CD4-positive, alpha-beta memory T cell (primary cell): ENCODE data around the gene ZGPAT. TPM values are rescaled to one million over a fixed set of nuclear protein-coding genes. Genes with fewer than 3 reads are reported as not detected.
A peak's percentile ranks its signal among the peaks of the same experiment; 100 is the strongest.

ENCODE experiments used
- CTCF ChIA-PET: fragments of 350-600 bp; sonication (Branson Sonifier 250); formaldehyde crosslinking; loops from one replicate; lab custom pipeline; 2021; ENCODE audit warnings: inconsistent platforms; ENCODE audit not compliant: partially characterized antibody; lab: Charles Lee
- POLR2A ChIA-PET: fragments of 350-600 bp; sonication (Branson Sonifier 250); formaldehyde crosslinking; loops from one replicate; lab custom pipeline; 2021; ENCODE audit not compliant: partially characterized antibody; lab: Charles Lee
- DNase-seq, 5 donors: peaks; one replicate each; pipeline versions ENCODE4 v3.0.0 to v3.0.0-alpha.2; 2020 to 2022; ENCODE audit warnings: mixed read lengths in 1 of 5
- H3K27ac ChIP-seq: one replicate; pipeline ENCODE4 v1.7.0; 2013; ENCODE audit warnings: low read depth, low read length
- H3K27me3 ChIP-seq: 2 replicates; pipeline ENCODE4 v1.7.0; 2013; ENCODE audit warnings: mild to moderate bottlenecking, low read length, moderate library complexity; ENCODE audit not compliant: insufficient read depth
- H3K36me3 ChIP-seq: 2 replicates; pipeline ENCODE4 v1.7.0; 2013; ENCODE audit warnings: mild to moderate bottlenecking, low read length, moderate library complexity; ENCODE audit not compliant: insufficient read depth
- H3K4me1 ChIP-seq: 2 replicates; pipeline ENCODE4 v1.7.0; 2013; ENCODE audit warnings: mild to moderate bottlenecking, low read length, moderate library complexity; ENCODE audit not compliant: insufficient read depth
- H3K4me3 ChIP-seq, 2 donors: one replicate each; pipeline ENCODE4 v1.7.0; 2013; ENCODE audit warnings: low read length in 2 of 2, mild to moderate bottlenecking in 1 of 2
- H3K9me3 ChIP-seq, 2 donors: one replicate each; pipeline ENCODE4 v1.7.0; 2013; ENCODE audit warnings: low read length in 2 of 2, control low read depth in 1 of 2; ENCODE audit not compliant: control insufficient read depth in 1 of 2
- H3K27ac Mint-ChIP-seq, 7 donors: one replicate each; pipeline ENCODE4 v1.8.0; 2020 to 2021; ENCODE audit warnings: mixed read lengths in 7 of 7, mild to moderate bottlenecking in 6 of 7, inconsistent platforms in 3 of 7, moderate library complexity in 3 of 7
- H3K27me3 Mint-ChIP-seq, 2 donors: one replicate each; pipeline ENCODE4 v1.8.0; 2020 to 2021; ENCODE audit warnings: mixed read lengths in 2 of 2
- H3K36me3 Mint-ChIP-seq, 2 donors: one replicate each; pipeline ENCODE4 v1.8.0; 2020 to 2021; ENCODE audit warnings: mixed read lengths in 2 of 2, inconsistent platforms in 1 of 2, mild to moderate bottlenecking in 1 of 2
- H3K4me1 Mint-ChIP-seq, 4 donors: one replicate each; pipeline ENCODE4 v1.8.0; 2020 to 2021; ENCODE audit warnings: mixed read lengths in 4 of 4, mild to moderate bottlenecking in 1 of 4
- H3K4me3 Mint-ChIP-seq, 8 donors: one replicate each; pipeline ENCODE4 v1.8.0; 2020 to 2021; ENCODE audit warnings: mixed read lengths in 8 of 8, mild to moderate bottlenecking in 7 of 8, moderate library complexity in 6 of 8, inconsistent platforms in 3 of 8
- H3K9me3 Mint-ChIP-seq, 8 donors: one replicate each; pipeline ENCODE4 v1.8.0; 2020 to 2021; ENCODE audit warnings: mixed read lengths in 8 of 8, mild to moderate bottlenecking in 5 of 8, inconsistent platforms in 3 of 8, moderate library complexity in 1 of 8
- intact Hi-C: fragments of 100-400 bp; cut with micrococcal nuclease; formaldehyde crosslinking; loops from one replicate; pipeline ENCODE4 v1.15.1; 2023
- polyA plus RNA-seq, 2 donors: library from polyadenylated mRNA; unstranded; fragments of 300-500 nt; fragmentation: Illumina TruSeq; gene quantifications; one replicate each; pipeline ENCODE4 v1.2.3, GENCODE V29; 2021
- total RNA-seq, 2 experiments: library from RNA; stranded (reverse); gene quantifications; one replicate each; pipeline ENCODE4 v1.2.3, GENCODE V29; 2021

The ZGPAT gene
- total and polyA plus RNA-seq, 4 experiments from 2014 or later: 34.6 to 69.5 (median 53.5) TPM

DNA sequence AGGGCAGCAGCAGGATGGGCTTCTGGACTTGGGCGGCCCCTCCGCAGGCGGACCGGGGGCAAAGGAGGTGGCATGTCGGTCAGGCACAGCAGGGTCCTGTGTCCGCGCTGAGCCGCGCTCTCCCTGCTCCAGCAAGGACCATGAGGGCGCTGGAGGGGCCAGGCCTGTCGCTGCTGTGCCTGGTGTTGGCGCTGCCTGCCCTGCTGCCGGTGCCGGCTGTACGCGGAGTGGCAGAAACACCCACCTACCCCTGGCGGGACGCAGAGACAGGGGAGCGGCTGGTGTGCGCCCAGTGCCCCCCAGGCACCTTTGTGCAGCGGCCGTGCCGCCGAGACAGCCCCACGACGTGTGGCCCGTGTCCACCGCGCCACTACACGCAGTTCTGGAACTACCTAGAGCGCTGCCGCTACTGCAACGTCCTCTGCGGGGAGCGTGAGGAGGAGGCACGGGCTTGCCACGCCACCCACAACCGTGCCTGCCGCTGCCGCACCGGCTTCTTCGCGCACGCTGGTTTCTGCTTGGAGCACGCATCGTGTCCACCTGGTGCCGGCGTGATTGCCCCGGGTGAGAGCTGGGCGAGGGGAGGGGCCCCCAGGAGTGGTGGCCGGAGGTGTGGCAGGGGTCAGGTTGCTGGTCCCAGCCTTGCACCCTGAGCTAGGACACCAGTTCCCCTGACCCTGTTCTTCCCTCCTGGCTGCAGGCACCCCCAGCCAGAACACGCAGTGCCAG lies 11.0 kb upstream of the ZGPAT start, which contains the start of gene TNFRSF6B:
TSS of gene TNFRSF6B (plus strand) at position 25 of the 729 bp plus-strand sequence. CDS start at position 141, 116 bp downstream.
- POLR2A ChIA-PET: interaction anchor here (0.8 to 3.6 kb wide), 9 partner anchors 8 to 283 kb away, joined by 3 to 26 read pairs (median 3); partner anchors contain the start of genes ARFRP1, LIME1, SAMD10 and ZGPAT
- peaks cover 5 to 27% (median 14%) of the 10 kb centered on the region in 4 donors for H3K4me1 Mint-ChIP-seq
- Histone ChIP-seq H3K9me3 (no peaks in the 10 kb centered on the region), H3K4me1 (peaks cover 47% of the 10 kb centered on the region), H3K4me3 (no peak within 1 kb of the TSS), H3K27ac (no peak within 1 kb of the TSS), H3K27me3 (no peaks in the 10 kb centered on the region), H3K36me3 (no peaks in the 10 kb centered on the region)
- H3K27me3 Mint-ChIP-seq: no peaks in the 10 kb centered on the region
- peak within 1 kb of the TSS in 4 of 7 donors; percentile 41 to 74 (median 50) for H3K27ac Mint-ChIP-seq
- CTCF ChIA-PET: no interaction called here
- H3K4me3 Mint-ChIP-seq: peak within 1 kb of the TSS in 3 of 8 donors; percentile 31 to 67 (median 65)
- H3K36me3 Mint-ChIP-seq: peaks cover 0 to 2% of the 10 kb centered on the region in 2 donors
- intact Hi-C loops: no loop called here
- peaks cover 0 to 3% (median 0%) of the 10 kb centered on the region in 8 donors for H3K9me3 Mint-ChIP-seq
- peak in 3 of 5 donors; percentile 19 to 30 (median 19) for DNase-seq

- Mint-ChIP-seq H3K27ac (peak overlapping the region in 1 of 7 donors; percentile 74), H3K9me3 (peaks cover 0 to 3% (median 0%) of the 10 kb centered on the region in 8 donors), H3K27me3 (no peaks in the 10 kb centered on the region), H3K36me3 (peaks cover 0 to 4% of the 10 kb centered on the region in 2 donors), H3K4me1 (peaks cover 6 to 32% (median 17%) of the 10 kb centered on the region in 4 donors), H3K4me3 (peak overlapping the region in 3 of 8 donors; percentile 31 to 67 (median 65))
- no peaks in the 10 kb centered on the region for H3K9me3 ChIP-seq
- H3K4me1 ChIP-seq: peaks cover 47% of the 10 kb centered on the region
- intact Hi-C loops: no loop called here
- no peak for DNase-seq
- no peak overlapping the region for H3K27ac ChIP-seq
- no peaks in the 10 kb centered on the region for H3K27me3 ChIP-seq
- H3K36me3 ChIP-seq: no peaks in the 10 kb centered on the region
- ChIA-PET CTCF (no interaction called here), POLR2A (interaction anchor here (0.8 to 3.6 kb wide), 8 partner anchors 8 to 282 kb away, joined by 3 to 26 read pairs (median 4); partner anchors contain the start of genes ARFRP1, GMEB2, LIME1 and SAMD10)
- H3K4me3 ChIP-seq: no peak overlapping the region
Observed at GRCh38 chr20:63697357-63697867, 10.4 kb upstream of the ZGPAT start.

DNA sequence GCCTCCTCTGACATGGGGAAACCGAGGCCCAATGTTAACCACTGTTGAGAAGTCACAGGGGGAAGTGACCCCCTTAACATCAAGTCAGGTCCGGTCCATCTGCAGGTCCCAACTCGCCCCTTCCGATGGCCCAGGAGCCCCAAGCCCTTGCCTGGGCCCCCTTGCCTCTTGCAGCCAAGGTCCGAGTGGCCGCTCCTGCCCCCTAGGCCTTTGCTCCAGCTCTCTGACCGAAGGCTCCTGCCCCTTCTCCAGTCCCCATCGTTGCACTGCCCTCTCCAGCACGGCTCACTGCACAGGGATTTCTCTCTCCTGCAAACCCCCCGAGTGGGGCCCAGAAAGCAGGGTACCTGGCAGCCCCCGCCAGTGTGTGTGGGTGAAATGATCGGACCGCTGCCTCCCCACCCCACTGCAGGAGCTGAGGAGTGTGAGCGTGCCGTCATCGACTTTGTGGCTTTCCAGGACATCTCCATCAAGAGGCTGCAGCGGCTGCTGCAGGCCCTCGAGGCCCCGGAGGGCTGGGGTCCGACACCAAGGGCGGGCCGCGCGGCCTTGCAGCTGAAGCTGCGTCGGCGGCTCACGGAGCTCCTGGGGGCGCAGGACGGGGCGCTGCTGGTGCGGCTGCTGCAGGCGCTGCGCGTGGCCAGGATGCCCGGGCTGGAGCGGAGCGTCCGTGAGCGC lies 9.8 kb upstream of the ZGPAT start:
- peaks cover 0 to 3% of the 10 kb centered on the region in 2 donors for H3K36me3 Mint-ChIP-seq
- no peaks in the 10 kb centered on the region for H3K27me3 Mint-ChIP-seq
- peaks cover 0 to 3% (median 0%) of the 10 kb centered on the region in 8 donors for H3K9me3 Mint-ChIP-seq
- POLR2A ChIA-PET: interaction anchor here (0.8 to 3.6 kb wide), 10 partner anchors 9 to 282 kb away, joined by 3 to 26 read pairs (median 3); partner anchors contain the start of genes ARFRP1, GMEB2, LIME1 and SAMD10
- peaks cover 6 to 38% (median 17%) of the 10 kb centered on the region in 4 donors for H3K4me1 Mint-ChIP-seq
- no peaks in the 10 kb centered on the region for H3K9me3 ChIP-seq
- no peaks in the 10 kb centered on the region for H3K36me3 ChIP-seq
- H3K27ac ChIP-seq: no peak overlapping the region
- no peaks in the 10 kb centered on the region for H3K27me3 ChIP-seq
- intact Hi-C loops: no loop called here
- CTCF ChIA-PET: interaction anchor here (1.0 kb wide), 1 partner anchor 116 kb away, joined by 3 read pairs; no protein-coding TSS in a partner anchor
- no peak overlapping the region for H3K4me3 Mint-ChIP-seq
- peaks cover 47% of the 10 kb centered on the region for H3K4me1 ChIP-seq
- DNase-seq: no peak
- no peak overlapping the region for H3K4me3 ChIP-seq
- no peak overlapping the region for H3K27ac Mint-ChIP-seq

DNA sequence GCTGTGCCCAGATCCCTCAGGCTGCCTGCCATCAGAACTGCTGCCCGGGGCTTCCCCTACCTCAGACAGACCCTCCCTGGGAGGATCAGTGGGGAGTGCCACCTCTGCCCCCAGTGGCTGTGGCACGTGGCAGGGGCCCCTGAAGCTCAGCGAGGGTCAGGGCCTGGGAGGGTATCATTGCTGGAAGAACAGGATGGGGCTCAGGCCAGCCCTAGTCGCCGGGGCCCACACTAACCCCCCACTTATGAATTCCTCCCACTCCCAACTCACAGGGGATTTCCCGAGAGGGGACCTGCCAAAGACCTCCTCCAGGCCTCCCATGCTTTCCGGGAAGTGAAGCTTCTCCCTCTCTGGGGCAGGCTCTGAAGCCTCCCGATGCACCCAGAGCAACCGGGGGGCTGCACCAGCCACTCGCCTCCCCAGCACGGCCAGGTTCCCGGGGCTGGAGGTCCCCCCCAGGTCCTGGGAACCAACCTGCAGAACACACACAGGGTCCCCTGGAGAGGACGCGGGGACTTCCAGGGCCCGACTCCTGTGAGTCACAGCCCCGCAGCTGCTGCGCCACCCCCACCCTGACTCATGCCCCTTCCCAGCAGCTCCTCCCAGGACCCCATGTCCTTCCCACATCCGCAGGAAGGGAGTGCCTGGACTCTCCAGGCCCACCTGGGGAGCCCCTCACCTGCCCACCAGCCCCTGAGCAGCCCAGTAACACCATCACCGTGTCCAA lies 8.9 kb upstream of the ZGPAT start:
- H3K4me1 ChIP-seq: peaks cover 47% of the 10 kb centered on the region
- ChIA-PET CTCF (interaction anchor here (1.0 kb wide), 1 partner anchor 117 kb away, joined by 3 read pairs; no protein-coding TSS in a partner anchor), POLR2A (interaction anchor here (0.9 to 3.6 kb wide), 6 partner anchors 8 to 132 kb away, joined by 3 to 26 read pairs (median 4); partner anchors contain the start of genes ARFRP1, GMEB2, LIME1 and SLC2A4RG)
- peaks cover 0 to 3% of the 10 kb centered on the region in 2 donors for H3K36me3 Mint-ChIP-seq
- H3K27ac Mint-ChIP-seq: peak overlapping the region in 2 of 7 donors; percentile 47 to 48
- no peaks in the 10 kb centered on the region for H3K9me3 Mint-ChIP-seq
- no peaks in the 10 kb centered on the region for H3K9me3 ChIP-seq
- no peaks in the 10 kb centered on the region for H3K27me3 Mint-ChIP-seq
- no peak overlapping the region for H3K27ac ChIP-seq
- intact Hi-C loops: no loop called here
- H3K4me1 Mint-ChIP-seq: peaks cover 6 to 39% (median 17%) of the 10 kb centered on the region in 4 donors
- H3K36me3 ChIP-seq: peaks cover 5% of the 10 kb centered on the region
- no peak overlapping the region for H3K4me3 Mint-ChIP-seq
- no peak for DNase-seq
- no peaks in the 10 kb centered on the region for H3K27me3 ChIP-seq
- H3K4me3 ChIP-seq: no peak overlapping the region

- no peak overlapping the region for H3K27ac ChIP-seq
- H3K4me3 ChIP-seq: no peak overlapping the region
- no peak for DNase-seq
- H3K27me3 ChIP-seq: no peaks in the 10 kb centered on the region
- Mint-ChIP-seq H3K9me3 (no peaks in the 10 kb centered on the region), H3K36me3 (peaks cover 0 to 8% of the 10 kb centered on the region in 2 donors), H3K4me3 (no peak overlapping the region), H3K27me3 (no peaks in the 10 kb centered on the region), H3K27ac (peak overlapping the region in 2 of 7 donors; percentile 47 to 48), H3K4me1 (peaks cover 6 to 39% (median 17%) of the 10 kb centered on the region in 4 donors)
- peaks cover 12% of the 10 kb centered on the region for H3K36me3 ChIP-seq
- no peaks in the 10 kb centered on the region for H3K9me3 ChIP-seq
- CTCF ChIA-PET: no interaction called here
- peaks cover 47% of the 10 kb centered on the region for H3K4me1 ChIP-seq
- intact Hi-C loops: no loop called here
- POLR2A ChIA-PET: interaction anchor here (1.1 to 3.6 kb wide), 4 partner anchors 37 to 132 kb away, joined by 3 to 18 read pairs (median 4); partner anchors contain the start of genes GMEB2, LIME1 and SLC2A4RG
Observed at GRCh38 chr20:63699466-63700198, 8.2 kb upstream of the ZGPAT start.
